PC-9 (cell line): ENCODE measurements around the gene ACSL3.

Source experiments
- CTCF ChIP-seq: fragments of 200-600 bp; sonication (generic); conservative IDR thresholded peaks from 2 replicates; pipeline ENCODE4 v1.6.1; 2017; ENCODE audit warnings: mixed run types, antibody characterized with exemption, mild to moderate bottlenecking, moderate library complexity
- EZH2 ChIP-seq: fragments of 200-600 bp; sonication (generic); IDR thresholded peaks from 2 replicates; pipeline ENCODE4 v1.8.0; 2017; ENCODE audit warnings: antibody characterized with exemption, low read depth

- no peak for TF ChIP-seq CTCF
- TF ChIP-seq EZH2, result no peak
Observed at GRCh38 chr2:222871291-222871690, 10.5 kb downstream of the ACSL3 start.
